ENCODE results near the gene FOXO3. TPM values are rescaled to one million over a fixed set of nuclear protein-coding genes. Genes with fewer than 3 reads are reported as not detected.

The FOXO3 gene
- total RNA-seq, 1 donor from 2014 or later = 9.9 TPM

DNA sequence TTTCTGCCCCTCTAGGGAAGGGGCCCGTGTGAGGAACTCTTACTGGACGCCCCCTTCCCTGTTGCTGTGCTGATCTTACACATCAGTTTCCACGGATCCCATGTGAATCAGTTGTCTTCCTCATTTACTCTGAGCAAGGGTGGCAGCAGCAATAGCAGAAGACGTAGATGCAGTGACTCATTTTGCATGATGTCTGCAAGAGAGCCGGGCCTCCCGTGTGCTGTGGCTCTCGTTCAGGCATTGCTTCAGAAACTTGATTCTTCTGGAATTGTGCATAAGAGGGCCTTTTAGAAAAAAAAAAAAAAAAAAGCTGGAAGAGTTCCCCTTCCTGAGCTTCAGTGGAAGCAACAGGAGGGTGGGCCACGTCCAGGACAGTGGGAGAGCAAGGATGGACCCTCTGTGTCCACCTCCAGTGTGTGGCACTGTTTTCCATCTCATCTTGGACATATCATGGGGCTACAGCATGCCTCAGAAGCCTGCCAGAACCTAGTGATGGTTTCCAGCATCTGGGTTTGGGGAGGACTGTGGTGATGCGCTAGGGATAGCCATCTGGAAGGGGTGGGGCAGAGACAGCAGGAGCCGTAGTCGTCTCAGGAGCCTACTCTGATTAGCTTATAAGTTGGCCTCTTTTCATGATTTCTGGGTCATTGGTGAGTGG, 62.1 kb downstream of the FOXO3 start:
- intact Hi-C loops (cut with micrococcal nuclease) = no loop called here

DNA sequence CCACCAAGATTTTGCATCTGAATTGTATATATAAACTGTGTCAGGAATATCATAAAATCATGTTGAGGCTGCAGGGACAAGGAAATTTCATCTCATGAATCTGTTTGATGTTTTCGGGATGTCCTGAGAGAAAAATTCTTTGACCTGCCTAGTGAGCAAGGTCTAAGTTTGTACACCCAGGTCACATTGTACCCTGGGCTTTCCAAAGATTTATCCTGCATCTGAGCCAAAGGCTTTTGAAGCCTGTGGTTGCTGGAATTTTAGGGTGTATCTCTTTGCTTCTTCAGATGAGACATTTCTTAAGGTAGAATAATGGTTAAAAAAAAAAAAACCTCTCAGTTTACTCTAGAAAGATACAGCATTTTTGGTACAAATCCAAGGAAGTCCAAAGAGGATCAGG, 63.3 kb downstream of the FOXO3 start:
- intact Hi-C loops (cut with micrococcal nuclease) = no loop called here

DNA sequence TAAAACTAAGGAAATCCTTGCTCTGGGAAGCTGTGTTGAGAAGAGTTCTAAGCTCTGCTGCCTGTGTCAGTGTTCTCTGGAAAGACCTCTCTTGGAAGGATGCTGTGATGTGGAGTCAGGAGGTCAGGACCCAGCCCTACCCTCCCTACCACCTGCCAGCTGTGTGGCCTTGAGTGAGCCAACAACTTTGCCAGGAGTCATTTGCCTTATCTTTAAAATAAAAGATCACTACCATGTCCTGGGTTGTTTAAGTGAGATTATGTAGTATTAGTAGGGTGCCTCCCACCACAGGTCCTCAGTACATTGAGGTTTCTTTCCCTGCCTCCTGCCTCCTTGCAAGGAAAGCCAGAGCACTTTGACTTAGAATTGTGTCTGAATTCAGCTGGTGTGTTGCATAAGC, 64.9 kb downstream of the FOXO3 start:
- intact Hi-C loops (cut with micrococcal nuclease) = no loop called here

DNA sequence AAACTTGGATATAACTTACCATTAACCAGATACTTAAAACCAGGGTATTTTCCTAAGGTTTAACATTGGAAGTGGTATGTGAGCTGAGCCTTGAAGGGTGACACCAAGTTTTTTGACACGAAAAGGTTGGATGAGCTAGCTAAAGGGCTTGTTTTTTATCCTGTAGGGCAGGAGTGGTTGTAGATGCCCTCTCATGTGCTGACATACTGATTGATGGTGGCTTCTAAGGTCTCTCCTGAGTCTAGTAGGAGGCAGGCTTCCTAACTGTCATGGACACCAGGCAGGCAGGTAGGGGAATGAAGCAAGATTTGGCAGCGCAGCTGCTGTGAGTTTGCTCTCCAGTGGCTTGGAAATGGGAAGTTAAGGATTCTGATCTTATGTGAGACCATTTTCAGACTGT, 66.1 kb downstream of the FOXO3 start:
- intact Hi-C loops (cut with micrococcal nuclease) = no loop called here

DNA sequence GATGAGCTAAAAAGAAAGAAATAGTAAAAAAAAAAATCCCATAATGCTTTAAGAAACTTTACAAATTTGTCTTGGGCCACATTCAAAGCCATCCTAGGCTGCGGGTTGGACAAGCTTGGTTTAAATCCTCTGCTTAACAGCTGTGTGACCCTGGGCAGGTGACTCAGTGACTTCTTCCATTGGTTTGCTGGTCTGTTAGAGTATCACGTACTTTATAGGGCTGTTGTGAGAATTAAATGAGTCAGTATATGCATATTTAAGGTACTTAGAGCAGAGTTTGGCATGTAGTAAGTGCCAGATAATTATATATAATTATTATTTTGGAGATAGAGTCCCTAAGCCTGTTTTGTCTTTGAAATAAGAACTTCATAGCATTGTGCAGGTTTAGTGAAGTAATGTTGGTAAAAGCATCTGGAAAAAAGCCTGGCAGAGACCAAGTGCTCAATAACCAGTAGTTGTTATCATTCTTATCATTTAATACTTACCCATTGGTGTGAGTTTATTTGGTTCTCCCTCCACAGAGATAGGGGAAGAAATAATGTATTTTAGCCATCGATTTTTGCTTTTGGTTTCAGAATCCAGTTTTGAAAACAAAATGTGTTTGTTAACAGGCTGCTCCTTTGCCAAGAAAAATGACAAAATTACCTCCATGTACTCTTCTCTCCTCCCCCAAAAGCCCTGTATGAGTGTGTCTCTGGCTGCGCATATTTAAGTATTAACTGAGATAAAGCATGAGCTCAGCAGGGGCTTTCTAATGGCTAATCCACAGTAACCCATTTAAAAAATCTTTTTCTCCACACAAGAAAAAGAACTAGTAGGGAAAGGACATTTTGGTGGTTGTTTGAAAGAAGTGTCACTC, 67.2 kb downstream of the FOXO3 start:
- intact Hi-C loops (cut with micrococcal nuclease) = no loop called here

DNA sequence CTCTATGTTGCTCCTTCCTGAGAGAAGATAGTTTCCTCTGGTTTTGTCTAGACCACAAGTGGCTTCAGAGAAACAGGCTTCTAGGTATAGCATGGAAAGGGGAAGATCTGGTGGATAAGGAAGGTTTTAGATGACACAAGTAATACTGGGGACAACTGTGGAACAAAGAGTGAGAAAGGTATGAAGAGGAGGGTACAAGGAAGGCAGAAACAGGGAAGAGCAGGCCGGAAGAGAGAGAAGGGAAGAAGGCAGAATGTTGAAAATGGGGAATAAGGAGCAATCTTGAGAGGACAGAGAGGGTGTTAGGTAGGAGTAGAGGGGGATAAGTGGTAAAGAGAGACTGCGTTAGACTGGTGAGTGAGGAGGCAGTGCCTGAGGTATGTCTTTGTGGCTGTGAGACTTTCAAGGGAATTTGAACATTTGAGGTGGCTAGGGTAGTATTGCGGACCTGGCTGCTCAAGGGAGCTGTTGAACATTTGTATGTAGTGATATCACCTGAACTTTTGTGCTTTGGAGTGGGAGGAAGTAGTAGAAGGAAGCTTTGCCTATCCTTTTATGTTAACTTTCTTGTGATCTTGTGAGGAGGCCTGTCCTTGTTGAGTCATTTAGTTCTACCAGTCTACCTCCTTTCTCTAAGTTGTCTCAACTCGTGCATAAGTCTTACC, 69.5 kb downstream of the FOXO3 start:
- intact Hi-C loops (cut with micrococcal nuclease) = loop anchor here (1.0 kb wide), 1 partner anchor 65 kb away; no protein-coding TSS in a partner anchor

DNA sequence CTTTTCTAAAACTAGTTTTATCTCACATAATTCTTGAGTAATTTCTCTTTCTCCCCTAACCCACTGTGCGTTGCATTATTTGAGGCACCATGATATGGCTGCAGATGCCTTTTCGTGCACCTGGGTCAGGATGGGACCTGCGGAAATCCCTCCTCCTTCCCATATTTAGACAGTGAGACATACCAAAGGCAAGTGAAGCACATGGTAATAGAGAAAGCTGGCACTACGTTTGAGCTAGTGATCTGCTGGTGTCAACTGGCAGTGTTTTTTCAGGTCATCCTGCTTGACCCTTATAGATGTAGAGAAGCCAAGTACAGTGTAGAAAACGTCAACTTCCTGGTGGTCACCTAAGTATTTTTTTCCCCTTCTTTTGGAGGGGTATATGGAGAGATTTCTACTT, 71.7 kb downstream of the FOXO3 start:
- intact Hi-C loops (cut with micrococcal nuclease) = no loop called here

DNA sequence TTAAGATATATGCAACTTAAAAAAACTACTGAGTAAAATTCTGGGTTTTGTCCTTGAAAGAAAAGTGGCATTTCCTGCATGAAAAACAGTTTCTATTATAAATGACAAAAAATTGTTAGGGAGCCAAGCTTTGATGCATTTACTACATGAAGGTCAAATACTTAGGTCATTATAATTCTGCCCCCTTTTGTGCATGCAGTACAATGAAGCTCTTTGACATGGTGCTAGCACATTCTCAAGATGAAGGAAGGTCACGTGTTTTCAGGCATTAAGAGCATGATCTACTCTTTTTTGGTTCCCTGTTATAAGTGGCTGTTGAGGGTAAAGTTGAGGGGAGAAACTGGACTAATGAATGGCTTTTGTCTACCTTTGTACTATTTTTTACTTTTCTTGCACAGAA, 72.7 kb downstream of the FOXO3 start:
- intact Hi-C loops (cut with micrococcal nuclease) = no loop called here

DNA sequence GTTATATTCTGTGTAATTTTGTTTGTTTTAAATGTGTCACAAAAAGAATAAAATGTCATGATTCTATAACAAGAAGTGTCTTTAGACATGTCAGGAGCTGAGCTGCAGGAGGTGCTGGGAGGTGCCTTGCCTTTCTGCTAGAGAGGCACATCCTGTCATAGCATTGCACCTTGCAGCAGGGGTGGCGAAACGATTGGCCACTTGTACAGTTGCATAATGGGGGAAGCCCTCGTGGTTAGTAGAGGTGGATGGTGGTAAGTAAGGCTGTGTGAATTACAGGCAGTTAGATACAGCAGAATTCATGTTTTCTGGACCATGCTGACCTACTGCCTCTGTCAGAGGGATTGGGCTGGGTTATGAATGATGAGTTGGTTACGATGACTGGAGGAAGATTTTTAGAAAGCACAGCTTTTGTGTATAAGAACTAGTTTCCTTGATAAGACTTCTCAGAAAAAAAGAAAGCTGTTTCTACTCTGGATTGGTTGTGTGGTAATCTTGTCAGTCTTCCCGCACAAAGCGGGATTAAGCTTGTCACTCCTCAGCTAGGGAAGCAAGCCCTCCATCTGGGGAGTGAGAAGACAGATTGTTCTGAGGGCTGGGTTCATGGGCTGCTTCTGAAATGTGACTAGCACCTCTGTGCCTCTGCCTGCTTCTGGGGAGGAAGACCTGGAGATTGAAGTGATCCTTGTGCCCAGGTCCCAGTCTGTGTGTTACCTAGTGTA, 74.9 kb downstream of the FOXO3 start:
- intact Hi-C loops (cut with micrococcal nuclease) = no loop called here

DNA sequence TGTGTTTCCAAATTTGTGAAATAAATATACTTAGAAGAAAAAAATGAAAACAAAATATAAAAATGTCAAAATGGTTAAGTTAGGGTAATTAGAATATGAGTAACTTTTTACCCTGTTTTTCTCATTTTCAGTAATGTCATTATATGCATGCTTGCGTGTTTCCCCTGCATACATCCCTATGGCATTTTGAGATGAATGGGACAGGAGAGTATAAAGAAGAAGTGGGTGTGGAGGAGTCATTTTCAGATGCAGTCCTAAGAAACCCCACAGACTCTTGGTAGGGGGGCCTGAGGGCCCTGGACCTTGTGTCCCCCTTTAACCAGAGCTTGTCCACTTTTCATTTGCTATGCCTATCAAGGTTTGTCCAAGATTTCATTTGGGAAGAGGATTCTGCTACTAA, 77.2 kb downstream of the FOXO3 start:
- intact Hi-C loops (cut with micrococcal nuclease) = no loop called here

DNA sequence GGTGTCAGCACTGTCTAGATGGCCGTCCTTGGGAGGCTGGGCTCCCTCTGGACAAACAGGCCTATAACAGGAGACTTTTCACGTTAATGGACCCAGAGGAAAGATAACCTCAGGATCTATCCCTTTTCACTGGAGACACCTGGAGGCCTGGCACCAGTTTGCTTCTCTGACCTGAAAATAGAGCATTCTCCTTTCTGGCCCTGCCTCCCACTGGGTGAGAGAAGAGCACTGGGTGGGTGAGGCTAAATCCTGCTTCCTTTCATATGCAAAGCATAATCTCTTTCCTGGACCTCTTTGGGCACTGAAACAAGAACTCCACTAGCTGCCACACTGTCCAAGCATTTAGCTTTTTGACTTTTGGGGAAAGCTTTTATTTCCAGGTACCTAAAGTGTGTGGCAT, 78.3 kb downstream of the FOXO3 start:
- intact Hi-C loops (cut with micrococcal nuclease) = no loop called here

DNA sequence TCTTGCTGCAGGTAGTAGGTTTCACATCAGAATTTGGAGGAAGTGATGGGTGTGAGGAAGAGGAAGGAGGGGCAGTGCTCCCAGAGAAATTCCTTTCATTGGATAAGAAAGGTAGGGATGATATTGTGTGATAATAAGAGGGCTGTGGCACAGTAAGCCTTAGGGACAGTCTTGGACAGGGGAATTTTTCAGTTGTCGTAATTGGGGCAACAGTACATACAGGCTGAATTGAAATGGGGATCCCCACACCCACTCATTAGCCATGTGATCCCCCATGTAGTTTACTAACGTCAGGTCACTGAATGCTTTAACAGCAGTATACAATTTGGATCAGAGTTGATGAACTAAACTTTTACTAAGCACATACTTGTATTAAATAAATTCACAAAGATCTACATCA, 79.4 kb downstream of the FOXO3 start:
- intact Hi-C loops (cut with micrococcal nuclease) = no loop called here

DNA sequence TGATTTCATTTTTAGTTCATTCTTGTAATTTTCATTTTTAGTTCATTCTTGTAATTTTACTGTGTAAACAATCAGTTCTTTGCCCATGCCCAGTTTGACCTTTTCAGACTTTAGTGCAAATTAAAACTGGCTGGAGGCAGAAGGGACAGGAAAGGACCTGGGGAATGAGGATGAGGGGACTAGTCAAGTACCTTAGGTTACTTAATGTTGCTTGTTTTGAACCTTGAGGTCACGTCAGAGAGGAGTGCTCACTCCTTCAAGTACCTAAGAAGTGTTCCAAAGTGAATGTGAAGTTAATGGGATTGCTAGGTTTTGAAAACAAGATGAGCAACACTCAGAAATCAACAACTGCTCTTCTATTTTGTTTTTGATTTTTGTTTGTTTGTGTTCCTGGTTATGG, 82.5 kb downstream of the FOXO3 start:
- intact Hi-C loops (cut with micrococcal nuclease) = no loop called here

DNA sequence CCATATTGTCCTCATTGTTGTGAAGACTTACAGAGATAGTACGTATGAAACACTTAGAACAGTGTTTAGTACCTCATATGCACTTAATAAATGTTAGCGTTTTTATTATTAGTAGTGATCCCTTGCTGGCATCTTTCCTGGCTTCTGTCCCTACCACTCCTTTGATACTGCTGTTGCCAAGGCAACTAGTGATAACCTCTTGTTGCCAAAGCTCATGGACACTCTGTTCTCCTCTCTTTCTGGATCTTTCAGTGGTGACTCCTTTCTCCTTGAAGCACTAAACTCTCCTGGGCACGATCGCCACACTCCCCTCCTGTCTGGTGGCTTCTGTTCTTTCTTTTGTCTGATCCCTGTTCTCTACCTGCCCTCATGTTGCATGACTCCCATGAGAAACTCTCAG, 83.5 kb downstream of the FOXO3 start:
- intact Hi-C loops (cut with micrococcal nuclease) = no loop called here

DNA sequence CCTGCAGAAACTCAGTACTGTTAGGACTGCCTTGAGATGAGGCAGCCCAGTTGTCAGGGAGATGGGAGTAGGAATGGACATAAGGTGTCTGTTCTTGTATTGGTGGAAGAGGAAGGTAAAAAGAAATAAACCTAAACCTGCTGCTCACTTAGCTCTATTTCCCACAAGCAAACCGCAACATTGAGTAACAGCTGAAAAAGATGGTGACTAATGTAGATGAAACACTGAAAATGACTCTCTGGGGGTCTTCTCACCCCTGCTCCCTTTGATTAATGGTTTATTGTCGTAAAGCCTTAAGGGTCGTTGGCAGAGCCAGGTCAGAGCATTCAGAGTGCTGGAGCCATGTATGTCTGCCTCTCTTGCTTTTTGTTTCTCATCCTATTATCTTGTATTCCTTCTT, 87.5 kb downstream of the FOXO3 start:
- intact Hi-C loops (cut with micrococcal nuclease) = no loop called here

DNA sequence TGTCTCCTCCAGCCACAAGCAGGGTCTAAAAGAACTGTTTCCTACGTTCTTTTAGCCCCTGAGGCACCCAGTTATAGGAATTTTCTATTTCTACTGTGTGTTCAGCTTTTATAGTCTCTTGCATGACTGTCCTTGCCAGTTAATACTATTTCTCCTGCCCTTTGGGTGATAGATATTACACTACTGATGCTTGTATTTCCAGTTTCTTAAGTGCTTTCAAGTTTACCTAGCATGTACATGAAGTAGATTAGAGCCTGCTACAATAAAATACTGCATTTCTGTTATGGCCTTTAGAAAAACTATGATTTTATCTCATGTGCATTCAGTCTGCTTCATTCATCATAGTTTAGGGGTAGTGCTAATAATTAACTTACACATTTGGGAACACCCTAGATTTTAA, 89.6 kb downstream of the FOXO3 start:
- intact Hi-C loops (cut with micrococcal nuclease) = no loop called here

DNA sequence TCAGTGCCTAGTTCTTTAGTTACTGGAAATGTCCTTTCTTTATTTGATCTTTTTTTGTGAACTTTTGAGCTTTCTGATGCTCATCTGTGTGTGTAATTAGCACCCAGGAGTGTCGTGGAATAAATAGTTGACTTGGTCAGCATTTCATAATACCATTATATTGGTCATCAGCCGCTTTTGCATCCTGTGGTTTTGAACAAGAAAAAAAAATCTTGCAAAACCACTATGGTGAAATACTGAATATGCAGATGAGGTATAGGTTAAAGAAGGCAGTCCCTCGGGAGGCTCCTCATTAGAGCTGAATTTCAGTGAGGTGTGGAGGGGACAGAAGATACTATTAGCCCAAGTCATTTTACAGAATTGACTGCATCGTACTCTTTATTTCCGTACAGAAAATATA, 90.1 kb downstream of the FOXO3 start:
- intact Hi-C loops (cut with micrococcal nuclease) = no loop called here

DNA sequence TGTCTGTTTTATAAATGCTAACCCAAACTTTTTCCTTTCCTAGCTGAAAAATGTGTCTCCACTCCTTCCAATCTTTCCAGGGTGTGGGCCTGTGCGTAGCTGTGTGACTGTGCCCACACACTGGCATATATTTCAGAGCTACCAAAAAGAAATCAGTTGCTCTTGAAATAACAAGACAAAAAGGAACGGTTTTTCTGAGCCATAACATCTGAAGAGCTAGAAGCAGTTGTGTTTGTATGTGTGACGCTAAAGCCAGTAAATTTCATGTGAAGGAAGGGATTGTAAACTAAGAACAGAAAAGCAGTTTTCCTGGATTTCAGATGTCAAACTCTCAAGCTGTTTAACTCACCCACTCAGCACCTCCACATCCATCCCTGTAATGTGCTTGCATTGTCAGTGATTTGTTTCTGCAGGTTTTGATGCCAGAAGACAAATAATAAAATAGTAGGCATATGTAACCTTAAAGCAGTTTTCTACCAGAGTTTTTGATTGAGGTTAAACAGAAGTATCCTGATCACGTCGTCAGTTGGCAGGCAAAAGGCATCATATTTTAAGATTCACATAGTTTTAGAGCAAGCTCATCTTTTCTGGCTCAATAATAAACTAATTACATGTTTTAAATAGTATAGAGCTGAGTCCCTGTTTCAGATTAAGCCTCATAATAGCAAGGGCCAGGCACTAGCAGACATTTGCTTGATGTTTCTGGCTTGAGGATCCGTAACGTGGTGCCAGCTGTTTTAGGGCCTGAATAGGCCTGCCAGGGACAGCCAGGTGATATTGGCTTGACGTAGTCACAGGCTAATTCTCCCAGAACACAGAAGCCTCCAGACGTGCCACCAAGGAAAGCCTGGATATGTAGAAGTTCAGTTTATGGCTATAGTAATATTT, 90.9 kb downstream of the FOXO3 start:
- intact Hi-C loops (cut with micrococcal nuclease) = no loop called here

DNA sequence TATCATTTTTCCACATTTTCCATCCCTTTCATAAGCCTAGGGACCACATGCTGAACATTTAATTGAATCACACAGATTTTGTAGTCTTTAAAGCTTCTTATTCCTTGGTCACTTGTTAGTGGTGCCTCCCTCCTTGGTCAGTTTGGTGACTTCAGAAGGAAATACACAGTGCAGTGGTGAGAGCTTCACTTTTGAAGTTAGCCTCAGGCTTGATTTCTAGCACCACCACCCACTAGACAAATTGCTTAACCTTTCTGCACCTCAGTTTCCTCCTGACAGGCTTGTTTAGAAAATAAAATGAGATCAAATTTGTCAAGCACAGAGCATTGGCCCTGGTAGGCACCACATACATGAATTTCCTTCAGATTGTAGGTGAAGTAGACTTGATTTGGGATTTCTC, 91.7 kb downstream of the FOXO3 start:
- intact Hi-C loops (cut with micrococcal nuclease) = no loop called here

DNA sequence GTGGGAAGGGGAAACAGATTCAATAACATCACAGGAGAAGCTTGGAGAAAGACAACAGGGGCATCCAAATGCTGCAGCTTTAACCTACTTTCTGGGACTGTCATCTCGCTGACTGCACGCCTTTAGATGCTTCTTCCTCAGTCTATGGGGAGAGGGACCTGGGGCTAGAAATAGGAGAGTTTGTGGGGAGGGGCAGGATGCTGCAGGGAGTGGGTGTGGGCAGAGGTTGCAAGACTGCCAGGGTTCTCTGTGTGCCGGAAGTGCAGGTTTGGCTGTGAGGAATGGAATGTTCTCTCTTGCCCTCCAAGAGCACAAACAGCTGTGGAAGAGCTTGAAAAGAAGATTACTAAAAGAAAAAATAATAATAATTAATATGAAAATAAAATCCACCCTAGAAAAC, 93.2 kb downstream of the FOXO3 start:
- intact Hi-C loops (cut with micrococcal nuclease) = no loop called here
